Tibial nerve (tissue), 3 donors: ENCODE results near the gene GATAD1.

Source experiments
- CTCF ChIP-seq, 5 experiments: fragments of 200-600 bp in 3 of 5; fragments of 450-650 bp in 2 of 5; sonication (generic) in 3 of 5; IDR thresholded peaks; one replicate each; pipeline ENCODE4 v1.5.1; 2016 to 2019; ENCODE audit warnings: antibody characterized with exemption in 5 of 5, mild to moderate bottlenecking in 3 of 5, moderate library complexity in 2 of 5
- POLR2A ChIP-seq, 2 donors: fragments of 450-650 bp; IDR thresholded peaks; one replicate each; pipeline ENCODE4 v1.6.1; 2017; ENCODE audit warnings: antibody characterized with exemption in 2 of 2, mild to moderate bottlenecking in 2 of 2, moderate library complexity in 2 of 2

- TF ChIP-seq CTCF (IDR thresholded peaks at IDR 0.05), result no peak
- TF ChIP-seq POLR2A (IDR thresholded peaks at IDR 0.05), result no peak
These were observed 19.4 kb downstream of the GATAD1 start for GRCh38 chr7:92466682-92467081.
